Ureter (tissue), 1 donor: Measurements from ENCODE around the gene SUGCT. TPM values are rescaled to one million over a fixed set of nuclear protein-coding genes. Genes with fewer than 3 reads are reported as not detected.

Experiments
- DNase-seq: peaks from one replicate; pipeline ENCODE4 v3.0.0-alpha.2; 2020; ENCODE audit warnings: low spot score
- total RNA-seq: library from RNA; stranded (reverse); gene quantifications from one replicate; pipeline ENCODE4 v1.2.4, GENCODE V29; 2023
- donor health status: DM: yes; HTN: yes; CAD: no.

The SUGCT gene
- total RNA-seq, 1 donor from 2014 or later = 3.1 TPM

GRCh38 chr7:40865441-40866233 lies 730.8 kb downstream of the SUGCT start:
- no peak for DNase-seq

DNA sequence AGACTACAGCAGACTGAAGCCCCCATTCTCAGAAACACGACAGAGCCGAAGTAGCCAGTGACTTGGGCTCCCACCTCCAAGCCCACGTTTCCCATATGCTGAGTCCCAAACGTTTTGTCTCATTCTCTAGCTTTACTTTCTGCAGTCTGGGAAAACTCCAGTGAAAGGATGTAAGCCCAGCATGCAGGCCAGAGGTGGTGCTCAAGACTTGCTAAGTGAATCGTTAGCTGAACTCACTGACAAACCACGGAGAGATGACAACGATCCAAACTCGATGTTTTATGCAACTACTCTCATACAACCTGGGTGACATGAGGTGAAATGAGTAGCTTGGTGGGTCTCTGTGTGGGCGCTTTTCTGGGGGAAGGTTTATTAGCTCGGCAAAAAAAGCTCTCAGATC lies 731.8 kb downstream of the SUGCT start:
- DNase-seq = no peak

DNA sequence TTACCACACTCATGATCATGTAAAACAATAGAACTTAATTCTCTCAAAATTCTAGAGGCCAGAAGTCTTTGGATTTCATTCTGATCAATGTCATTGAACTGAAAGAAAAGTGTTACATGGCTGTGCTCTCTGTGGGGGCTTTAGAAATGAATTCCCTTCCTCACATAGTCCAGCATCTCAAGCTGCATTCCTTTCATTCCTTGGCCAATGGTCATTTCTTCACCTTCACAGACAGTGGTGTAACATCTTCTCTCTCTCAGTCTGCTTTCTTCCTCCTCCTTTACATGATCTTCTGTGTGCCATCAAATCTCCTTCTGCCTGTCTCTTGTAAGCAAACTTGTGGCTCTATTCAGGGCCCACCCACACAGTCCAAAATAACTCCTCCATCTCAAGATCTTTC lies 735.3 kb downstream of the SUGCT start:
- no peak for DNase-seq

DNA sequence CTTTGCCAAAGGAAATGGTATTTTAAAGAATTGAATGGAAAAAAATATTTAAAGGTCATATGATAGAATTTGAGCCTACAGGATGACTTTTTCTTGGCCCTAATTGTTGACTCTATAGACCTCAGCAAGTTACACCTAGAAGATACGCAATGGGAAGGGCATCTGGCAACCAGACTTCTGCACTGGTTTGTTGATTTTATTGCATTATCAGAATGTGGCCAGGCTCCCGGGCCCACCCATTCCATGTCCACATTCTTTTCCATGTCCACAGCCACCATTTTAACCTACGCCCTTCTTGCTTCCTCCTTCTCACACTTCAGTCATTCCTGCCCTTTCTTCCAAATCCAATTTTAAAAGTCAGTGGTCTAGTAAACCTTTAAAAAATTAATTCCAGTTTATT lies 738.4 kb downstream of the SUGCT start:
- no peak for DNase-seq

DNA sequence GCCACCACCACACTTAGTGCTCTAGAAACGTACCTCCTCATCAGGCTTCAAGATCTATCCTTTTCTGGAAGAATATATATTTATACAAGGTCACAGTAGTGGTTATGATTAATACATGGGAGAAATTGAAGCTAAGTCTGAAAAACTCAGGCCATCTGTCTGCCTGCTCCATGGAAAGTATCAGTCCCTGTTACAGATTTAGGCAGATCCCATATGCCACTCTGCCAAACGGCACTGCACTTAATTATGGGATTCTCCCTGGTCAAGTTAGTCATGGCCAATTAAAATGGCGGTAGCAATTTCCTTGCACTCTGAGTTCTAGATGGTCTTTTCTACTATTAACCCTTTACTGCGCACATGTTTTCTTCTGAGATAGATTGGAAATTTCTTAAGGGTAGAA lies 740.0 kb downstream of the SUGCT start:
- DNase-seq = no peak

- DNase-seq = no peak
Measured at GRCh38 chr7:40876601-40877000, 741.8 kb downstream of the SUGCT start.

- no peak for DNase-seq
Measured at GRCh38 chr7:40879941-40880543, 745.2 kb downstream of the SUGCT start.

- DNase-seq = no peak
Measured at GRCh38 chr7:40880581-40880980, 745.8 kb downstream of the SUGCT start.

- no peak for DNase-seq
Measured at GRCh38 chr7:40881405-40881926, 746.7 kb downstream of the SUGCT start.

DNA sequence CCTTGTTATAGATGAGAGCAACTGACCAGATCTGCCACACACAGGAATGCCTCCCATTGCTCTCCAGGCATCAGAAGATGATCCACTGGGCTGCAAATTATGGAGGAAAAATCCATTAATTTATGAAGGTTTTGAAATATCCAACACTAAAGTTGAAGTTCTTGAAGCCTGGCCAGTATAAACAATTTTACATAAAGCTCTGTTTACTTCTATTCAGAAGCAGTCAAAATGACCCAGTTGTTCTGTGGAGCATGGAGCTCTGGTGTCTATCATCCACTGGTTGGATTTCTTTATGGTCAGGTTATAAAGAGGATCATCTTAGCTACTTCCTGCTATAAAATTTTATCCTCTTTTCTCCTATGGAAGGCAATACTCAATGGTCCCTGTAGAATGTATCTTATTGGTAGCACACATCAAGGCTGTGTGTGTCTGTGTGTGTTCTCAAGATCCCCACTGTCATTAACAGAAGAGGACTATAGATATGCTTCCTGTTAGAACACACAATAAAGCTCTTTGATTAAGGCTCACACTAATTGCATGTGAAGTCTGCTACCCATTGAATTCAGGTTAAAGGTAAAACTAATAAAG lies 747.4 kb downstream of the SUGCT start:
- DNase-seq = no peak

DNA sequence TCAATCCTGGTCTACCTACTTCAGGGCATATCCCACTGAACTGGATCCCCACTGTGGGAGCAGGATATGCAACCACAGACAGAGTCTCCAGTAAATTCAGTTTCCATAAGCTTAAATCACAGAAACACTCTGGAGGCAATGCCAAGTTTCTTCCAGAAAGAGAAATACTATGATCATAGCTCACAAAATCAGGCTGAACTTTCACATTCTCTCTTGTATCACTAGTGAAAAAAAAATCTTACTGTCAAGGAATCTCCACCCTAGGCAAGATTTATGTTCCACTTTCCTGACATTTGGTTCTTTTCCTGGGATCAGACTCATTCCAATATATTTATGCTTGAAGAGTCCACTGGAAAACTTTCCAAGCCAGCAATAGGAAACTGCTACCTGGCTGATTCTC lies 749.0 kb downstream of the SUGCT start:
- no peak for DNase-seq

- no peak for DNase-seq
Measured at GRCh38 chr7:40884241-40884640, 749.4 kb downstream of the SUGCT start.

- DNase-seq = no peak
Measured at GRCh38 chr7:40885503-40885902, 750.7 kb downstream of the SUGCT start.

GRCh38 chr7:40887099-40887498 lies 752.3 kb downstream of the SUGCT start:
- DNase-seq = no peak

GRCh38 chr7:40888499-40888898 lies 753.7 kb downstream of the SUGCT start:
- DNase-seq = no peak

DNA sequence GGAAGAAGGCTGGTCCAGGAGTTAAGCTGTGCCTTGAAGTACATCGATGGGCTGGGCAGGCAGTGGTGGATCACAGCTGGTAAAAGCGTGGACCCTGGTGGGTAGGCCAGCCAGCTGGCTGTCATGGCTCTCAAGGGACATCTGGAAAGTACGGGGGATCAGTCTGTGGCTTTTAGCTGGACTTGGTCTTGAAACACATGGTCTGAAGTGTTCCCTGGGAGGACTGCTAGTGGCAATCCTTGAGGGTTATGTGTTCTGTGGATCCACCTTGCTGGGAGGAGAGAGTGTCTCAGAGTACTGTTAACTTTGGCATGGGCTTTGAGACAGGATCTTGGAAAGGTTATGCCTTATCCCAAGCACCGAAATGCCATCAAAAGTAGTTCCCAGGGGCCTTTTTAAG lies 754.3 kb downstream of the SUGCT start:
- DNase-seq = no peak

GRCh38 chr7:40889539-40889938 lies 754.7 kb downstream of the SUGCT start:
- no peak for DNase-seq

DNA sequence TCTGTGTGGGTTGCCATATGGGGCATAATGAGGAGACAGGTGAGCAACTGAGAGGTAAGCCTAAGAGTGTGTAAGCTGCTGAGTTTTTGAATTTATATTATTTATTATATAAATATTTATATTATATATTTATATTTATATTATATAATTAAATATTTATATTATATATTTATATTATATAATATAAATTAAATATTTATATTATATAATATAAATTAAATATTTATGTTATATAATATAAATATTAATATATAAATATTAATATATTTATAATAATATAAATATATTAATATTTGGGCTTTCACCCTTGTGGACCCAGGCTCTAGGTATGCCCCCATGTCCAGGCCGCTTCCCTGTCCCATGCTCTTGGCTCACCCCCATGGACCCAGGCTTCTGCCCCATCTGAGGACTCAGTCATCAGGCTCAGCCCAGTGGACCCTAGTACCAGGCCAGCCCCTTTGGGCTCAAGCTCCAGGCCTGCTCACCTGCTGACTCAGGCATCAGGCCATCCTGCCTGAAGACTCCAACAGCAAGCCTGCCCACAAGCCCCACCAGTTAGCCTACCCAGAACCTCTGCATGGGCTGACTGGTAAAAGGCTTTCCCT lies 755.4 kb downstream of the SUGCT start:
- DNase-seq = no peak

- DNase-seq = no peak
Measured at GRCh38 chr7:40891232-40891631, 756.4 kb downstream of the SUGCT start.

DNA sequence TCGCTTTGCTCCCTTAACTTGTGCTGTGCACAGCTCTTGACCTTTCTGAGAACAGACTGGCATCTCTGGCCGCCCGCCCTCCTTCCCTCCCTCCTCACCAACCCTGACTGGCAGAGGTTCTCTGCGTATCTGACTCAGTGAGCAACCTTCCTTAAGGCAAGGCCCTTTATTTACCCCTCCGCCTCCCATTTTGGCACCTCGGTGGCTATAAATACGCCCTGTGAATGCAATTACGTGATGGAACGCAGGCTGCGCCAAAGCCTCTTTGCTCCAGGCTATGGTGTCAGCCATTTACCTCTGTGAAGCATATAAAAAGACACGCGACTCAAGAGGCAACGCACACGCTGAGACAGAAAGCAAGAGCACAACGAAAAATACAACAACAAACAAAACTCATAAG lies 764.3 kb downstream of the SUGCT start:
- no peak for DNase-seq

DNA sequence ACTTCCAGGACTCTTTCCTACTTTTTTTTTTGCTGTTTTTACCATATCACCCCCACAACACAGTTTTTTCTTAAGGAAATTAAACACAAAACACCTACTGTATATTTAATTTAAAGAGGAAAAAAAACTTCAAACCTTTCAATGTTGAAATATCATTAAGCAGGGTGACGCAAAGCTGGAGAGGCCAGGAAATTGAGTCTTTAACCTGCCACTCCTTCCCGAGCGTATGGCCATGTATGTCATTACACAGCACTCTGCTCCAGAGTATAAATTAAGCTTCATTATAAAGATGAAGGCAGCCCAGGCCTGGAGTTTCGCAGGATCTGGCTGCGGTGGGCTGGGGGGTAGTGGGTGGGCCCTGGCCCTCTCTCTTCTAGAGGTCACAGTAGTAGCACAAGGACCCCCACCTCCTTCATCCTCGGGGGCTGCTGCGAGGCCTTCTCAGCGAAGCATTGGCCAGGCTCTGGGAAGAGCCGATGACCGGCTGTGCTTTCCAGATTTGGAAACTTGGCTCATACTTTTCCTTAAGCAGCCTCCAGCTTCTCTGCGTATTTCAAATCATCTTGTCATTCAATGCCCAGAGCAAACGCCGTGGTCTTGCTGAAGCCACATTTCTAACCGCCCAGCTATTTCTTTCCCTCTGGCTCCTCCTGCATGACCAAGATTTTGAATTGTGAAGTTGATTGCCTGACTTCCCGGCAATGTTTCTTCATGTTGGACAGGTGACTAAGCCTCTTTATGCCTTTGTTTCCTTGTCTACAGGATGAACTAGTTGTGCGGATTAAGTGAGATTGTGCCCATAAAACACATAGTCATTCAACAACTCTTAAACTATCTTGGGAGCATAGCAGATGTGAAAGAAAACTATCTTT lies 765.1 kb downstream of the SUGCT start:
- no peak for DNase-seq

- DNase-seq = peak; percentile 47
Measured at GRCh38 chr7:40903872-40904271, 769.1 kb downstream of the SUGCT start.
